Endothelial cell of umbilical vein (primary cell): ENCODE data around the gene HERC5. TPM values are rescaled to one million over a fixed set of nuclear protein-coding genes. Genes with fewer than 3 reads are reported as not detected.

Experiments
- BruUV-seq: library from RNA; stranded (reverse); fragments of 400-500 nt; replicated peaks from 2 replicates; lab custom pipeline; 2021; lab: Mats Ljungman, UMichigan
- CTCF ChIA-PET: fragments of 300-600, 350-600 bp; sonication (Branson Sonifier 250); formaldehyde crosslinking; loops from one replicate; lab custom pipeline; 2021; ENCODE audit warnings: antibody characterized with exemption, inconsistent platforms; lab: Charles Lee
- POLR2A ChIA-PET: fragments of 300-600, 350-600 bp; sonication (Branson Sonifier 250); formaldehyde crosslinking; loops from one replicate; lab custom pipeline; 2021; ENCODE audit warnings: antibody characterized with exemption, inconsistent platforms; lab: Charles Lee
- DNase-seq: peaks from one replicate; pipeline ENCODE4 v3.0.0-alpha.2; 2011; ENCODE audit warnings: low read depth, low spot score
- FAIRE-seq: peaks from 2 replicates; lab custom pipeline; 2011; peaks lifted over from hg19 to GRCh38; lab: Jason Lieb, UNC
- H2AFZ ChIP-seq: 2 replicates; pipeline ENCODE4 v1.6.0; 2012; ENCODE audit warnings: low read depth, low read length, control low read depth, inconsistent platforms
- H3K27ac ChIP-seq: 2 replicates; pipeline ENCODE4 v1.5.1; 2011; ENCODE audit warnings: low read depth, mild to moderate bottlenecking, control low read depth, low read length, moderate library complexity; ENCODE audit not compliant: insufficient read depth
- H3K27me3 ChIP-seq, 2 experiments: 2 replicates each; pipeline versions ENCODE4 v1.6.0 to v1.6.1; 2011; ENCODE audit warnings: low read length in 2 of 2, mixed read lengths in 1 of 2; ENCODE audit not compliant: control insufficient read depth in 2 of 2, insufficient read depth in 2 of 2
- H3K36me3 ChIP-seq, 2 experiments: 2 replicates in 1 of 2; 3 replicates in 1 of 2; pipeline ENCODE4 v1.5.1; 2011; ENCODE audit warnings: low read length in 2 of 2, mild to moderate bottlenecking in 1 of 2, moderate library complexity in 1 of 2; ENCODE audit not compliant: control insufficient read depth in 2 of 2, insufficient read depth in 2 of 2; ENCODE audit errors: extremely low read depth in 1 of 2
- H3K4me1 ChIP-seq: 3 replicates; pipeline ENCODE4 v1.5.1; 2011; ENCODE audit warnings: mild to moderate bottlenecking, low read length; ENCODE audit not compliant: control insufficient read depth, insufficient read depth; ENCODE audit errors: extremely low read depth
- H3K4me2 ChIP-seq: 2 replicates; pipeline ENCODE4 v1.6.1; 2011; ENCODE audit warnings: low read length, control low read depth, mixed read lengths; ENCODE audit not compliant: insufficient read depth
- H3K4me3 ChIP-seq, 3 experiments: fragments of 200-600 bp in 1 of 3; sonication (generic), shearing (Covaris generic) in 1 of 3; replicated peaks in 1 of 3; 2 replicates each; pipeline ENCODE4 v1.5.1; 2011 to 2016; ENCODE audit warnings: control low read depth in 3 of 3, low read length in 3 of 3, mild to moderate bottlenecking in 2 of 3, inconsistent platforms in 1 of 3, low read depth in 1 of 3, moderate library complexity in 1 of 3; ENCODE audit not compliant: insufficient read depth in 1 of 3
- H3K79me2 ChIP-seq: 2 replicates; pipeline ENCODE4 v1.6.0; 2012; ENCODE audit warnings: low read length, inconsistent platforms; ENCODE audit not compliant: control insufficient read depth, insufficient read depth
- H3K9ac ChIP-seq: replicated peaks from 2 replicates; pipeline ENCODE3; 2011; ENCODE audit warnings: low read length, control low read depth; ENCODE audit not compliant: insufficient read depth; ENCODE audit errors: extremely low read depth
- H3K9me1 ChIP-seq: replicated peaks from 3 replicates; pipeline ENCODE4 v1.6.0; 2011; ENCODE audit warnings: mild to moderate bottlenecking, low read length; ENCODE audit not compliant: control insufficient read depth, insufficient read depth; ENCODE audit errors: extremely low read depth
- H3K9me3 ChIP-seq: replicated peaks from 2 replicates; pipeline ENCODE4 v1.5.1; 2012; ENCODE audit warnings: low read length, inconsistent platforms; ENCODE audit not compliant: control insufficient read depth, insufficient read depth
- H4K20me1 ChIP-seq: replicated peaks from 2 replicates; pipeline ENCODE3; 2011; ENCODE audit warnings: mild to moderate bottlenecking, low read length; ENCODE audit not compliant: control insufficient read depth, insufficient read depth; ENCODE audit errors: extremely low read depth
- CTCF ChIP-seq, 2 donors: IDR thresholded peaks; 1 replicate in 1 of 2; 2 replicates in 1 of 2; pipeline ENCODE4 v1.5.1; 2011; ENCODE audit warnings: low read length in 2 of 2, mild to moderate bottlenecking in 2 of 2, moderate library complexity in 2 of 2, control low read depth in 1 of 2, inconsistent platforms in 1 of 2, low read depth in 1 of 2; ENCODE audit not compliant: insufficient read depth in 1 of 2; ENCODE audit errors: extremely low read depth in 1 of 2
- EZH2 ChIP-seq: IDR thresholded peaks from 2 replicates; pipeline ENCODE4 v1.6.1; 2012; ENCODE audit warnings: borderline replicate concordance, low read depth, mild to moderate bottlenecking, moderate library complexity, low read length, inconsistent platforms; ENCODE audit not compliant: severe bottlenecking
- FOS ChIP-seq: IDR thresholded peaks from 2 replicates; pipeline ENCODE4 v1.6.1; 2011; ENCODE audit warnings: mild to moderate bottlenecking, low read length, moderate library complexity, borderline replicate concordance; ENCODE audit not compliant: insufficient read depth
- GATA2 ChIP-seq: IDR thresholded peaks from 2 replicates; pipeline ENCODE4 v1.7.0; 2011; ENCODE audit warnings: low read depth, mild to moderate bottlenecking, moderate library complexity, mixed read lengths, low read length; ENCODE audit not compliant: insufficient read length, insufficient read depth
- JUN ChIP-seq: IDR thresholded peaks from 2 replicates; pipeline ENCODE4 v1.6.1; 2011; ENCODE audit warnings: borderline replicate concordance, low read depth; ENCODE audit not compliant: insufficient read length, insufficient read depth
- MAX ChIP-seq: IDR thresholded peaks from 2 replicates; pipeline ENCODE4 v1.6.1; 2011; ENCODE audit not compliant: insufficient read depth, insufficient read length
- MYC ChIP-seq: IDR thresholded peaks from one replicate; pipeline ENCODE4 v1.6.1; 2011; ENCODE audit warnings: mild to moderate bottlenecking, low read depth, low read length
- POLR2A ChIP-seq: IDR thresholded peaks from 2 replicates; pipeline ENCODE4 v1.6.1; 2012; ENCODE audit warnings: low read depth, mild to moderate bottlenecking, control low read depth, low read length
- POLR2AphosphoS5 ChIP-seq: IDR thresholded peaks from 2 replicates; pipeline ENCODE4 v1.6.1; 2012; ENCODE audit warnings: low read depth, mild to moderate bottlenecking, control low read depth, low read length, moderate library complexity; ENCODE audit not compliant: insufficient read depth
- dilution Hi-C: fragments of 300-500 bp; cut with MboI; formaldehyde crosslinking; loops from one replicate; pipeline ENCODE4 v1.15.0; 2019; ENCODE audit warnings: low sequenced_read_pairs; ENCODE audit not compliant: extremely low pct_ligation_motif_present
- intact Hi-C: fragments of 100-400 bp; cut with micrococcal nuclease; formaldehyde crosslinking; loops from one replicate; pipeline ENCODE4 v1.10.0; 2022
- polyA plus RNA-seq, 4 experiments: library from polyadenylated mRNA; depleted of rRNA in 3 of 4; stranded (reverse) in 3 of 4; unstranded in 1 of 4; fragments of >200 nt; gene quantifications; 2 replicates each; pipeline versions ENCODE4 v1.2.1 to v1.2.3, GENCODE V29; 2011 to 2012; ENCODE audit warnings: missing spikeins in 1 of 4
- total RNA-seq: library from RNA; stranded (reverse); gene quantifications from 2 replicates; pipeline ENCODE4 v1.2.3, GENCODE V29; 2021

The HERC5 gene
- total and polyA plus RNA-seq, 2 donors (not counting 3 experiments of a cell fraction or from before 2014, with no cell fraction given): 0.19 to 0.91 TPM

GRCh38 chr4:88467392-88467791 is 10.5 kb downstream of the HERC5 start:
- TF ChIP-seq JUN (no peak), POLR2AphosphoS5 (no peak), GATA2 (no peak), POLR2A (no peak), EZH2 (no peak), FOS (no peak), MYC (no peak), MAX (no peak), CTCF (IDR thresholded peaks at IDR 0.05; ENCODE audit: extremely low read depth in 1 of 2, insufficient read depth in 1 of 2, low read depth in 1 of 2, low read length in 2 of 2) (no peak)
- H3K4me1 ChIP-seq: no peaks in the 10 kb centered on the region
- FAIRE-seq: no peak
- H3K27me3 ChIP-seq: peaks cover 0 to 6% of the 10 kb centered on the region in 2 experiments
- no peak overlapping the region for H2AFZ ChIP-seq
- no peak overlapping the region for H3K4me3 ChIP-seq
- H3K79me2 ChIP-seq: no peaks in the 10 kb centered on the region
- H3K36me3 ChIP-seq: no peaks in the 10 kb centered on the region
- H3K9me1 ChIP-seq: no peaks in the 10 kb centered on the region
- H3K4me2 ChIP-seq: no peak overlapping the region
- no peaks in the 10 kb centered on the region for H4K20me1 ChIP-seq
- no peaks in the 10 kb centered on the region for H3K9me3 ChIP-seq
- no peak overlapping the region for H3K27ac ChIP-seq
- no peak for DNase-seq
- POLR2A ChIA-PET: no interaction called here
- no peak overlapping the region for H3K9ac ChIP-seq
- no TSS peak for BruUV-seq
- CTCF ChIA-PET: interaction anchor here (1.2 kb wide), 1 partner anchor 89 kb away, joined by 6 read pairs; the partner anchor contains the start of gene HERC6
- dilution Hi-C loops: no loop called here
- intact Hi-C loops: no loop called here
